Astrocyte (in vitro differentiated cells and primary cell): ENCODE results near the gene SYDE1. TPM values are rescaled to one million over a fixed set of nuclear protein-coding genes. Genes with fewer than 3 reads are reported as not detected.

Experiments
- DNase-seq: peaks from one replicate; pipeline ENCODE4 v3.0.0-alpha.2; 2010; ENCODE audit warnings: low read depth
- FAIRE-seq: peaks from 2 replicates; lab custom pipeline; 2011; peaks lifted over from hg19 to GRCh38; lab: Jason Lieb, UNC
- H2AFZ ChIP-seq: 2 replicates; pipeline ENCODE4 v1.6.0; 2012; ENCODE audit warnings: low read depth, low read length, inconsistent platforms
- H3K27ac ChIP-seq: 2 replicates; pipeline ENCODE4 v1.5.1; 2011; ENCODE audit warnings: low read depth, low read length, inconsistent platforms
- H3K27me3 ChIP-seq: 2 replicates; pipeline ENCODE4 v1.6.0; 2011; ENCODE audit warnings: low read length, inconsistent platforms; ENCODE audit not compliant: insufficient read depth
- H3K36me3 ChIP-seq: 2 replicates; pipeline ENCODE4 v1.5.1; 2011; ENCODE audit warnings: low read length, inconsistent platforms; ENCODE audit not compliant: insufficient read depth
- H3K4me1 ChIP-seq: 2 replicates; pipeline ENCODE4 v1.5.1; 2011; ENCODE audit warnings: low read length, inconsistent platforms; ENCODE audit not compliant: insufficient read depth
- H3K4me2 ChIP-seq: 2 replicates; pipeline ENCODE4 v1.6.0; 2012; ENCODE audit warnings: low read length, inconsistent platforms
- H3K4me3 ChIP-seq: 2 replicates; pipeline ENCODE4 v1.5.1; 2011; ENCODE audit warnings: low read depth, mild to moderate bottlenecking, low read length, inconsistent platforms; ENCODE audit not compliant: insufficient read depth
- H3K79me2 ChIP-seq: 2 replicates; pipeline ENCODE4 v1.6.0; 2012; ENCODE audit warnings: mild to moderate bottlenecking, low read length, inconsistent platforms; ENCODE audit not compliant: insufficient read depth
- H3K9ac ChIP-seq: 2 replicates; pipeline ENCODE4 v1.6.0; 2012; ENCODE audit warnings: mild to moderate bottlenecking, low read length, inconsistent platforms
- H3K9me3 ChIP-seq: 2 replicates; pipeline ENCODE4 v1.5.1; 2012; ENCODE audit warnings: low read depth, mild to moderate bottlenecking, low read length, inconsistent platforms; ENCODE audit not compliant: insufficient read depth
- H4K20me1 ChIP-seq: 2 replicates; pipeline ENCODE4 v1.6.0; 2012; ENCODE audit warnings: low read length, inconsistent platforms; ENCODE audit not compliant: insufficient read depth
- H3K27ac Mint-ChIP-seq: one replicate; pipeline ENCODE4 v1.8.0; 2021; ENCODE audit warnings: mild to moderate bottlenecking, mixed read lengths; ENCODE audit not compliant: unreplicated experiment
- H3K27me3 Mint-ChIP-seq: one replicate; pipeline ENCODE4 v1.8.0; 2021; ENCODE audit warnings: low read depth, mixed read lengths; ENCODE audit not compliant: unreplicated experiment
- H3K36me3 Mint-ChIP-seq: one replicate; pipeline ENCODE4 v1.8.0; 2021; ENCODE audit warnings: low read depth, mixed read lengths; ENCODE audit not compliant: unreplicated experiment
- H3K4me1 Mint-ChIP-seq: one replicate; pipeline ENCODE4 v1.8.0; 2021; ENCODE audit warnings: low read depth, mixed read lengths; ENCODE audit not compliant: unreplicated experiment
- H3K4me3 Mint-ChIP-seq: one replicate; pipeline ENCODE4 v1.8.0; 2021; ENCODE audit warnings: mild to moderate bottlenecking, moderate library complexity, mixed read lengths; ENCODE audit not compliant: unreplicated experiment
- H3K9me3 Mint-ChIP-seq: one replicate; pipeline ENCODE4 v1.8.0; 2021; ENCODE audit warnings: mild to moderate bottlenecking, mixed read lengths; ENCODE audit not compliant: unreplicated experiment
- EZH2 ChIP-seq: IDR thresholded peaks from 2 replicates; pipeline ENCODE4 v1.6.1; 2012; ENCODE audit warnings: mild to moderate bottlenecking, low read length, inconsistent platforms; ENCODE audit not compliant: insufficient read depth
- total RNA-seq: library from RNA; stranded (reverse); gene quantifications from 2 replicates; pipeline ENCODE4 v1.2.1, GENCODE V29; 2021
- TF ChIP-seq, protein P1 (sequence below): IDR thresholded peaks from 2 replicates; pipeline ENCODE4 v1.5.1; 2011; ENCODE audit warnings: low read depth, mild to moderate bottlenecking, inconsistent platforms, low read length, moderate library complexity; ENCODE audit not compliant: insufficient read depth

SYDE1 gene
- total RNA-seq, 1 donor from 2014 or later, result 40.6 TPM

DNA sequence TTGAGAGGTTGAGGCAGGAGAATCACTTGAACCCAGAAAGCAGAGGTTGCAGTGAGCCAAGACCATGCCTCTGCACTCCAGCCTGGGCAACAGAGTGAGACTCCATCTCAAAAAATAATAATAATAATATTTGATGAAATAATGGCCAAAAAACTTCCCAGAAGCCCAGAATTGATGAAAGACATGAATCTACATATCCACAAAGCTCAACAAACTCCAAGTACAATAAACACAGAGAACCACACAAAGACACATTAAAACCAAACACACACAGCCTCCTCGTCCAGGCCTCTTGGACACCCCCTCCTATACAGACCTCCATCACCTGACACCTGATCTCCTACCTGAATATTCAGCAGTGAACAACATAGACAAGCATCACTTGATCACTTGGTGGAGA is 3.2 kb upstream of the SYDE1 start:
- Histone ChIP-seq H3K27ac (no peak overlapping the region), H3K27me3 (no peaks in the 10 kb centered on the region), H3K4me1 (peaks cover 15% of the 10 kb centered on the region), H3K9ac (no peak overlapping the region), H3K36me3 (no peaks in the 10 kb centered on the region), H2AFZ (no peak overlapping the region), H3K79me2 (peaks cover 15% of the 10 kb centered on the region), H3K4me2 (no peak overlapping the region), H3K9me3 (peaks cover 8% of the 10 kb centered on the region), H4K20me1 (peaks cover 9% of the 10 kb centered on the region), H3K4me3 (no peak overlapping the region)
- DNase-seq (no peak), FAIRE-seq (no peak)
- peaks cover 7% of the 10 kb centered on the region for H3K4me1 Mint-ChIP-seq
- H3K9me3 Mint-ChIP-seq, result peaks cover 2% of the 10 kb centered on the region
- H3K36me3 Mint-ChIP-seq, result no peaks in the 10 kb centered on the region
- no peak overlapping the region for H3K4me3 Mint-ChIP-seq
- TF ChIP-seq, protein P1, sequence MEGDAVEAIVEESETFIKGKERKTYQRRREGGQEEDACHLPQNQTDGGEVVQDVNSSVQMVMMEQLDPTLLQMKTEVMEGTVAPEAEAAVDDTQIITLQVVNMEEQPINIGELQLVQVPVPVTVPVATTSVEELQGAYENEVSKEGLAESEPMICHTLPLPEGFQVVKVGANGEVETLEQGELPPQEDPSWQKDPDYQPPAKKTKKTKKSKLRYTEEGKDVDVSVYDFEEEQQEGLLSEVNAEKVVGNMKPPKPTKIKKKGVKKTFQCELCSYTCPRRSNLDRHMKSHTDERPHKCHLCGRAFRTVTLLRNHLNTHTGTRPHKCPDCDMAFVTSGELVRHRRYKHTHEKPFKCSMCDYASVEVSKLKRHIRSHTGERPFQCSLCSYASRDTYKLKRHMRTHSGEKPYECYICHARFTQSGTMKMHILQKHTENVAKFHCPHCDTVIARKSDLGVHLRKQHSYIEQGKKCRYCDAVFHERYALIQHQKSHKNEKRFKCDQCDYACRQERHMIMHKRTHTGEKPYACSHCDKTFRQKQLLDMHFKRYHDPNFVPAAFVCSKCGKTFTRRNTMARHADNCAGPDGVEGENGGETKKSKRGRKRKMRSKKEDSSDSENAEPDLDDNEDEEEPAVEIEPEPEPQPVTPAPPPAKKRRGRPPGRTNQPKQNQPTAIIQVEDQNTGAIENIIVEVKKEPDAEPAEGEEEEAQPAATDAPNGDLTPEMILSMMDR, result no peak
- TF ChIP-seq EZH2, result no peak
- H3K27ac Mint-ChIP-seq, result no peak overlapping the region
- H3K27me3 Mint-ChIP-seq, result no peaks in the 10 kb centered on the region

DNA sequence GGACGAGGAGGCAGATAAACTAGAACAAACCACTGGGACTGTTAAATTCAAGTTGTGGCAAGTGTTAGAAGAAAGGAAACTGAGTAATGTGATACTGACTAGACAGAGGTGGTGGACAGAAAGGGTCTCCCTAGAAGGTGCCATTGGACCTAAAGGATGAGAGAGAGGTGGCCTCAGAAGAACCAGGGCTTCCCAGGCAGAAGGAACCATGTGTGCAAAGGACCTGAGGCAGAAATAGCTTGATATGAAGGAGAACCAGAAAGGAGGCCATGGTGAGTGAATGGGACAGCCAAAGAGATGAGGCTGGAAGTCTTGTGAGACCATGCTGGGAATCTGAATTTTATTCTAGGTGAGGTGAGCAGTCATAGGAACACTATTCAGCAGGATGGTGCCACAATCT is 2.8 kb upstream of the SYDE1 start:
- peaks cover 19% of the 10 kb centered on the region for H3K79me2 ChIP-seq
- no peak overlapping the region for H3K9ac ChIP-seq
- H3K4me1 Mint-ChIP-seq, result peaks cover 7% of the 10 kb centered on the region
- no peak overlapping the region for H3K4me3 Mint-ChIP-seq
- no peaks in the 10 kb centered on the region for H3K27me3 ChIP-seq
- no peak for FAIRE-seq
- H3K27ac Mint-ChIP-seq, result no peak overlapping the region
- no peak overlapping the region for H3K4me2 ChIP-seq
- TF ChIP-seq, protein P1, result no peak
- no peak for TF ChIP-seq EZH2
- H3K4me1 ChIP-seq, result peaks cover 15% of the 10 kb centered on the region
- no peaks in the 10 kb centered on the region for H3K36me3 ChIP-seq
- peaks cover 12% of the 10 kb centered on the region for H4K20me1 ChIP-seq
- no peak overlapping the region for H2AFZ ChIP-seq
- no peaks in the 10 kb centered on the region for H3K36me3 Mint-ChIP-seq
- peaks cover 2% of the 10 kb centered on the region for H3K9me3 Mint-ChIP-seq
- no peak for DNase-seq
- no peak overlapping the region for H3K4me3 ChIP-seq
- peaks cover 8% of the 10 kb centered on the region for H3K9me3 ChIP-seq
- H3K27me3 Mint-ChIP-seq, result no peaks in the 10 kb centered on the region
- H3K27ac ChIP-seq, result no peak overlapping the region

DNA sequence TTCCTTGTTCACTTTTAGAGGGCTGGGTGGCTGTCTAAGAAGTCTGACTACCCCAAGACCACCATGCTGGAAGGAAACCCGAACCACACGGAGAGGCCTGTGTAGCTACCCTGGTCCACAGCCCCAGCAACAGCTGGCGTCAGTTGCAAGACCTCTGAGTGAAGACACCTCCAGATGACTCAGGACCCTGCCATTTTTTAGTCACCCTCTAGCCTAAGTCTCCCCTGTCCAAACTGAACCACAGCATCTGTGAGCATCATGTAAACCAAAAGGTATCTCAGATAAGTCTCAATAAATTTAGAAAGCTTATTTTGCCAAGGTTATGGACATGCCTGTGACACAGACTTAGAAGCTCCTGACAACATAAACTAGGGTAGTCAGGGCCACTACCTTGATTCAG is 2.2 kb upstream of the SYDE1 start:
- Mint-ChIP-seq H3K27ac (no peak overlapping the region), H3K9me3 (peaks cover 2% of the 10 kb centered on the region), H3K4me1 (peaks cover 7% of the 10 kb centered on the region), H3K4me3 (no peak overlapping the region), H3K27me3 (no peaks in the 10 kb centered on the region), H3K36me3 (no peaks in the 10 kb centered on the region)
- H3K27me3 ChIP-seq, result no peaks in the 10 kb centered on the region
- no peak overlapping the region for H3K9ac ChIP-seq
- TF ChIP-seq, protein P1, result no peak
- TF ChIP-seq EZH2, result no peak
- H4K20me1 ChIP-seq, result peaks cover 13% of the 10 kb centered on the region
- peaks cover 15% of the 10 kb centered on the region for H3K4me1 ChIP-seq
- H3K27ac ChIP-seq, result no peak overlapping the region
- H3K36me3 ChIP-seq, result no peaks in the 10 kb centered on the region
- no peak overlapping the region for H2AFZ ChIP-seq
- H3K4me2 ChIP-seq, result no peak overlapping the region
- FAIRE-seq (no peak), DNase-seq (no peak)
- peaks cover 21% of the 10 kb centered on the region for H3K79me2 ChIP-seq
- peaks cover 8% of the 10 kb centered on the region for H3K9me3 ChIP-seq
- no peak overlapping the region for H3K4me3 ChIP-seq
